Measurements from ENCODE around the gene NALCN.

Gene NALCN

GRCh38 chr13:101116826-101117225, 299.5 kb downstream of the NALCN start:
- DNase-seq = no peak

GRCh38 chr13:101116341-101116740, 300.0 kb downstream of the NALCN start:
- DNase-seq = no peak

GRCh38 chr13:101115762-101116171, 300.5 kb downstream of the NALCN start:
- DNase-seq = peak; percentile 55

GRCh38 chr13:101111894-101112293, 304.4 kb downstream of the NALCN start:
- peak; percentile 3 for DNase-seq

GRCh38 chr13:101109005-101109404, 307.3 kb downstream of the NALCN start:
- DNase-seq = no peak

- DNase-seq = no peak
These were observed 317.4 kb downstream of the NALCN start for GRCh38 chr13:101098873-101099272.

- DNase-seq = no peak
These were observed 323.3 kb downstream of the NALCN start for GRCh38 chr13:101092985-101093384.

GRCh38 chr13:101090287-101090686, 326.0 kb downstream of the NALCN start:
- no peak for DNase-seq

GRCh38 chr13:101085551-101085950, 330.8 kb downstream of the NALCN start:
- DNase-seq = no peak

- DNase-seq = no peak
These were observed 333.9 kb downstream of the NALCN start for GRCh38 chr13:101082441-101082840.

- DNase-seq = no peak
These were observed 335.7 kb downstream of the NALCN start for GRCh38 chr13:101080616-101081015.

- DNase-seq = peak; percentile 76
These were observed 351.0 kb downstream of the NALCN start for GRCh38 chr13:101065329-101065728.

- DNase-seq = no peak
These were observed 356.5 kb downstream of the NALCN start for GRCh38 chr13:101059793-101060192.

GRCh38 chr13:101058841-101059240, 357.5 kb downstream of the NALCN start:
- no peak for DNase-seq

- no peak for DNase-seq
These were observed 362.8 kb downstream of the NALCN start for GRCh38 chr13:101053301-101054093.

GRCh38 chr13:101049166-101049850, 367.0 kb downstream of the NALCN start:
- no peak for DNase-seq

- DNase-seq = no peak
These were observed 379.8 kb downstream of the NALCN start for GRCh38 chr13:101036546-101036945.

GRCh38 chr13:101035119-101035620, 381.1 kb downstream of the NALCN start:
- no peak for DNase-seq

GRCh38 chr13:101026736-101027398, 389.4 kb downstream of the NALCN start:
- DNase-seq = no peak

GRCh38 chr13:101026328-101026727, 390.0 kb downstream of the NALCN start:
- no peak for DNase-seq

GRCh38 chr13:101025925-101026324, 390.4 kb downstream of the NALCN start:
- no peak for DNase-seq

- DNase-seq = no peak
These were observed 390.8 kb downstream of the NALCN start for GRCh38 chr13:101025519-101025918.

- no peak for DNase-seq
These were observed 397.2 kb downstream of the NALCN start for GRCh38 chr13:101019126-101019525.

All from fibroblast of skin of scalp (primary cell).